GM21515 (cell line): ENCODE data around the gene ZBTB42.
A peak's percentile ranks its signal among the peaks of the same experiment; 100 is the strongest.

Source experiments
- ATAC-seq: cut with Tn5 transposase; IDR thresholded peaks from one replicate; pipeline ENCODE4 v1.9.1; 2021; ENCODE audit not compliant: unreplicated experiment

The ZBTB42 gene

GRCh38 chr14:104800771-104801519 lies at the start of gene ZBTB42:
Gene ZBTB42, plus strand, starts transcription at chr14:104801101. Its CDS starts 97 bp downstream, at chr14:104801198.
- ATAC-seq = peak; percentile 36

- no peak for ATAC-seq
Observed at GRCh38 chr14:104751539-104752422, 49.1 kb upstream of the ZBTB42 start.

GRCh38 chr14:104752423-104752734 lies 48.5 kb upstream of the ZBTB42 start:
- ATAC-seq = peak; percentile 7

DNA sequence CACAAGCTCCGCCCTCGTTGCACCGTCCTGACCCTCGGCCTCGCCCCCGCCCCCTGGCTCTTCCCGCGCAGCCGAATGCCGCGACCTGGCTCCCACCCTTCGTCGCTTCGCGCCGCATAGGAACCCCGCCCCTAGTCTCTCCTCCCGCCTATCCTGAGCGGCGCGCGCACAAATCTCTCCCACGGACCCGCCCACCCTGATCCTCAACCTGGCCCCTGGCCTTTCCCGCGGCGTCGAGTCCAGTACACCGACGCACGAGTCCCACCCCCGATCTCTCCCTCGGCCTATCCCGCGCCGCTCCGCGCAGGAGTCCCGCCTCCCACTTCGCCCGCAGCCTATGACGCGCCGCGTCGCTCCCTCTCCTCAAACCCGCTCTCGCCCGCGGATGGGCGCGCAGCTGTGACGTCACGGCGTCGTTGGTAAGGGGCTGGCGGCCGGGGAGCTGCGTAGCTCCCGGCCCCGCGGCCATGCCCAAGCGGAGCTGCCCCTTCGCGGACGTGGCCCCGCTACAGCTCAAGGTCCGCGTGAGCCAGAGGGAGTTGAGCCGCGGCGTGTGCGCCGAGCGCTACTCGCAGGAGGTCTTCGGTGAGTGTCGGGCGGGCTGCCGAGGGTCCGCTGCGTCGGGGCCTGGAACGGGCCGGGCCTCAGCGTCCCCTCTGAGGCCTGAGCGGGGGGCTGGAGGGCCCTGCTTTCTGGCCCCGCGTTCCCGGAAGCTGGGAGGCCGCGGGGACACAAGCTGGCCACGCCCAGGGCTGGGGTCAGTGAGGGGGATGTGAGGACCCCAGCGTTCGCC lies 48.0 kb upstream of the ZBTB42 start, which contains the start of gene SIVA1:
TSS of gene SIVA1 (plus strand) at position 413 of the 793 bp plus-strand sequence. CDS start at position 468, 55 bp downstream.
- ATAC-seq = peak; percentile 81

DNA sequence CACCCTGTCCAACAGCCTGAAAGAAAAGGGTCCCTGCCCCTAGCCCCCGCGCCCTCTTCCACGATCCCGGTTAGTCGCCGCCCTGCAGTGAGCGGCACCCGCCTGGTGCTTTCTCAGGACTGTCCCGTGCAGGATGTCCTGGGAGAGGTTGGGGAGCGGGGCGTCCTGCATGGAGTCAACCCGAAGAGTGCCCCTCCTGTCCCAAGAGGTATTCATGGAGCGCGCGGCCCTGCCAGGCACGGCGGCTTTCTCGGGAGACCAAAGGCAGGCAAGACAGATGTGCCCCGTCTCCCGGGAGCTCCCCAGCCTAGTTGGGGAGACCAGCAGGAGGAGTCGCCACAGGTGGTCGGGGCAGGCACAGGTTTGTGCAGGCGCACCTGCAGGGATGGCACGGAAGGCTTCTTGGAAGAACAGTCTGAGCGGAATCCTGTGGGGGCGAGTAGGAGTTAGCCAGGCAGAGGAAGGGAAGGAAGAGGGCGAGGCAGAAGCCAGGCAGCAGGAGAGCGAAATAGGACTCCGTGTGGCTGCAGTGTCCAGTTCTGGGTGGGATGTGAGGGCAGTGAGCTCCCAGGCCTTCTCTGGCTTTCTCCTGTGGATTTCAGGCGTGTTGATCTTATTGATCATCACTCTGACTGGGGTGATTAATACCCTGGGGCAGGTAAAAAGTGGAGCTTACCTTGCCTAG lies 47.2 kb upstream of the ZBTB42 start:
- ATAC-seq = no peak

- ATAC-seq = no peak
Observed at GRCh38 chr14:104754213-104754851, 46.6 kb upstream of the ZBTB42 start.

DNA sequence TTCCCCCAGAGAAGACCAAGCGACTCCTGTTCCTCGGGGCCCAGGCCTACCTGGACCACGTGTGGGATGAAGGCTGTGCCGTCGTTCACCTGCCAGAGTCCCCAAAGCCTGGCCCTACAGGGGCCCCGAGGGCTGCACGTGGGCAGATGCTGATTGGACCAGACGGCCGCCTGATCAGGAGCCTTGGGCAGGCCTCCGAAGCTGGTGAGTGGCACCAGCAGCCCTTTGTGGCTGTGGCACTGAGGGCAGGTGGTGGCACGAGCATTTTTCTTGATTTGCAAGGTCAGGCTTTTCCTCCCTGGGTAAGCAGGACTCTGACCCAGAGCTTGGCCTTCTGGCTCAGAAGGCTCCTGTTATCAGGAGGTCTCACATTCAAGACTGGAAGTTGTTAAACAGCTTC lies 45.3 kb upstream of the ZBTB42 start:
- ATAC-seq = no peak

GRCh38 chr14:104756477-104757237 lies 44.2 kb upstream of the ZBTB42 start:
- no peak for ATAC-seq

DNA sequence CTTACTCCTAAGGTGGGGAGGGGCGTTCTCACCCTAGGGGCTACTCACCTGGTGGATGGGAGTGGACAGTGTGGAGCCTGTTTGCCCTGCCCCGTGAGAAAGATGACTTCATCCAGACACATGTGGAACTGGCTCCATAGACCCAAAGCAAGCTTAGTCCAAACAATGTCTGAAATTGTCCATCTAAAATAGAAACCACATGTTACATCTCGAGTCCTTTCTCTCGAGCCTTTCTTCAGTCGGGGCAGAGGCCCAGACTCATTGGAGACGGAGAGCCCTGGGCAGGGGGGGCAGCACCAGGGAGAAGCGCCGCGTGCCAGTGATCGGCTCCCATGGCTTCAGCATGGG lies 43.7 kb upstream of the ZBTB42 start:
- no peak for ATAC-seq

- ATAC-seq = no peak
Observed at GRCh38 chr14:104757681-104758392, 43.1 kb upstream of the ZBTB42 start.

DNA sequence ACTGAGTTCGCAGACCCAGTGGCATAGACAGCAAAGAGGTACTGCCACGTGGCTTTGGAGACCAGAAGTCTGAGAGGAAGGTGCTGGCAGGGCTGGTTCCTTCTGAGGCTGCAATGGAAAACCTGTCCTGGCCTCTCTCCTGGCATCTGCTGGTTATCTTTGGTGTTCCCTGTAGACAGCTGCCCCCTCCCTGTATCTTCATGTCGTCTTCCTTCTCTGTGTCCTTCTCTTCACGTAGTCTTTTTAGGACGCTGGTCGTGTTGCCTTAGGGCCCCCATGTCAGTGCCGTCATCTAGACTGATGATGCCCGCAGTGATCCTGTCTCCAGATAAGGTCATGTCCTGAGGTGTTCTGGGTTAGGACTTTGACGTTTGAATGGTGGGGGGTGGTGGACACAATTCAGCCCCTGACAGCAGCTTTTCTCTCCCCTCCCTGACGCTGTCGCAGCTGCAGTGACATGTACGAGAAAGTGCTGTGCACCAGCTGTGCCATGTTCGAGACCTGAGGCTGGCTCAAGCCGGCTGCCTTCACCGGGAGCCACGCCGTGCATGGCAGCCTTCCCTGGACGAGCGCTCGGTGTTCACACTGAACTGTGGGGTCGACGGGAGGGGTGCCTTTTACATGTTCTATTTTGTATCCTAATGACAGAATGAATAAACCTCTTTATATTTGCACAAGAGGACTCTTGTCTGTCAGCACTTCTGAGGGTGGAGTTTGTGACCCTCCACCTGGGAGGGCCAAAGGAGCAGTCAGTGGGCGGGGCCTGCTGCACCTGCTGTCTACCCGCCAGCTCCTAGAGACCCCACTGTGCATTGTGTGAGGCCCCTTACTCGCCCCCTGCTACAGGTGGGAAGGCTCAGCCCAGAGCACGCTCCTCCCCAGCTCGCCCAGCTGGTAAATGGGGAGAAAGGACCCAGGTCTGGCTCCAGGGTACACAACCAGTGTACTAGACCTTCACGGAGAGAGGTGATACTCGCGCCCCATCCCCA lies 41.6 kb upstream of the ZBTB42 start:
- ATAC-seq = no peak

- ATAC-seq = no peak
Observed at GRCh38 chr14:104765517-104765916, 35.4 kb upstream of the ZBTB42 start.

GRCh38 chr14:104766256-104766862 lies 34.5 kb upstream of the ZBTB42 start:
- no peak for ATAC-seq

GRCh38 chr14:104766863-104767633 lies 33.9 kb upstream of the ZBTB42 start:
- ATAC-seq = no peak

- ATAC-seq = no peak
Observed at GRCh38 chr14:104767634-104767918, 33.3 kb upstream of the ZBTB42 start.

- no peak for ATAC-seq
Observed at GRCh38 chr14:104768437-104769323, 32.2 kb upstream of the ZBTB42 start.
